HL-60 (cell line): ENCODE measurements around the gene TSPAN18.

Experiments
- DNase-seq, 2 experiments: peaks; one replicate each; pipeline ENCODE4 v3.0.0-alpha.2; 2010 to 2020; ENCODE audit warnings: low read depth in 1 of 2, low spot score in 1 of 2
- H3K27ac ChIP-seq: fragments of 250-450 bp; sonication (Bioruptor Pico); replicated peaks from 2 replicates; pipeline ENCODE4 v1.5.1; 2020; ENCODE audit warnings: mild to moderate bottlenecking, moderate library complexity
- H3K27me3 ChIP-seq: fragments of 250-450 bp; sonication (Bioruptor Pico); 2 replicates; pipeline ENCODE4 v1.5.1; 2021; ENCODE audit warnings: mild to moderate bottlenecking, moderate library complexity; ENCODE audit not compliant: insufficient read depth, poor library complexity, severe bottlenecking
- H3K4me3 ChIP-seq: replicated peaks from 2 replicates; pipeline ENCODE4 v1.5.1; 2011; ENCODE audit warnings: mild to moderate bottlenecking, control low read depth, low read length; ENCODE audit not compliant: insufficient read depth
- CTCF ChIP-seq: IDR thresholded peaks from one replicate; pipeline ENCODE4 v1.5.1; 2011; ENCODE audit warnings: low read length, control low read depth, inconsistent platforms; ENCODE audit not compliant: insufficient read depth
- GABPA ChIP-seq: IDR thresholded peaks from 2 replicates; pipeline ENCODE4 v1.6.1; 2012; ENCODE audit warnings: low read depth
- POLR2AphosphoS5 ChIP-seq: IDR thresholded peaks from 2 replicates; pipeline ENCODE4 v1.6.1; 2012; ENCODE audit warnings: low read depth
- REST ChIP-seq: IDR thresholded peaks from 2 replicates; pipeline ENCODE4 v1.6.1; 2012; ENCODE audit warnings: low read depth; ENCODE audit not compliant: insufficient replicate concordance
- SPI1 ChIP-seq: IDR thresholded peaks from 2 replicates; pipeline ENCODE4 v1.6.1; 2012; ENCODE audit warnings: low read depth, mild to moderate bottlenecking, borderline replicate concordance

Gene TSPAN18

GRCh38 chr11:44753961-44754645 is 27.3 kb downstream of the TSPAN18 start:
- no peak overlapping the region for H3K27ac ChIP-seq
- no peak overlapping the region for H3K4me3 ChIP-seq
- TF ChIP-seq SPI1: no peak
- TF ChIP-seq GABPA: no peak
- TF ChIP-seq REST: no peak
- TF ChIP-seq POLR2AphosphoS5: no peak
- no peak for TF ChIP-seq CTCF
- no peak for DNase-seq
- peaks cover 6% of the 10 kb centered on the region for H3K27me3 ChIP-seq

- DNase-seq: no peak
- Histone ChIP-seq H3K4me3 (no peak overlapping the region), H3K27ac (no peak overlapping the region), H3K27me3 (peaks cover 6% of the 10 kb centered on the region)
- TF ChIP-seq CTCF (no peak), REST (no peak), SPI1 (no peak), POLR2AphosphoS5 (no peak), GABPA (no peak)
Observed at GRCh38 chr11:44754876-44755555, 28.3 kb downstream of the TSPAN18 start.

- H3K27me3 ChIP-seq: peaks cover 6% of the 10 kb centered on the region
- no peak overlapping the region for H3K27ac ChIP-seq
- no peak for DNase-seq
- TF ChIP-seq CTCF: no peak
- no peak for TF ChIP-seq SPI1
- no peak for TF ChIP-seq REST
- no peak for TF ChIP-seq GABPA
- TF ChIP-seq POLR2AphosphoS5: no peak
- no peak overlapping the region for H3K4me3 ChIP-seq
Observed at GRCh38 chr11:44755556-44756523, 29.1 kb downstream of the TSPAN18 start.
